ENCODE data around the gene GPRIN1.
"Not testable (repeated sequence)": the region's sequence is repeated elsewhere in the genome, so short reads cannot be mapped to it uniquely, and the experiment has no call there.

DNA sequence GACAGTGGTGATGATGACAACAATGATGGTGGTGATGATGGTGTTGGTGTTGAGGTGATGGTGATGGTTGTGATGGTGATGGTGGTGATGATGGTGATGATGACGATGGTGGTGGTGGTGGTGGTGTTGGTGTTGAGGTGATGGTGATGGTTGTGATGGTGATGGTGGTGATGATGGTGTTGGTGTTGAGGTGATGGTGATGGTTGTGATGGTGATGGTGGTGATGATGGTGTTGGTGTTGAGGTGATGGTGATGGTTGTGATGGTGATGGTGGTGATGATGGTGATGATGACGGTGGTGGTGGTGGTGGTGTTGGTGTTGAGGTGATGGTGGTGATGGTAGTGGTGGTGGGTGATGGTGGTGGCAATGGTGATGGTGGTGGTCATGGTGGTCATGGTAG lies 18.3 kb downstream of the GPRIN1 start:
- TF ChIP-seq PAX5 (IDR thresholded peaks at IDR 0.05; ENCODE audit: insufficient read depth, low read length, severe bottlenecking); POLR2A (IDR thresholded peaks at IDR 0.05; ENCODE audit: low read depth, low read length); POLR2AphosphoS5 (IDR thresholded peaks at IDR 0.05; ENCODE audit: low read depth, low read length); TAF1 (IDR thresholded peaks at IDR 0.05; ENCODE audit: low read depth, low read length); SPI1 (IDR thresholded peaks at IDR 0.05; ENCODE audit: low read depth, low read length): not testable (repeated sequence)
